Mesenchymal stem cell (in vitro differentiated cells and primary cell): ENCODE measurements around the gene LRRFIP1.

Experiments used
- DNase-seq: peaks from one replicate; pipeline ENCODE4 v3.0.0-alpha.2; 2013
- H2AFZ ChIP-seq: one replicate; pipeline ENCODE4 v1.6.1; 2013; ENCODE audit warnings: low read depth, mild to moderate bottlenecking, control low read depth, inconsistent platforms, low read length, moderate library complexity
- H2AK5ac ChIP-seq: 2 replicates; pipeline ENCODE4 v1.6.1; 2013; ENCODE audit warnings: low read length, moderate library complexity, mild to moderate bottlenecking, inconsistent platforms; ENCODE audit not compliant: severe bottlenecking
- H2BK120ac ChIP-seq: one replicate; pipeline ENCODE4 v1.6.1; 2013; ENCODE audit warnings: low read depth, mild to moderate bottlenecking, inconsistent platforms, low read length, moderate library complexity
- H2BK12ac ChIP-seq, 2 experiments: one replicate each; pipeline ENCODE4 v1.6.1; 2013; ENCODE audit warnings: inconsistent platforms in 2 of 2, low read length in 2 of 2, mild to moderate bottlenecking in 2 of 2, moderate library complexity in 2 of 2, control low read depth in 1 of 2
- H2BK15ac ChIP-seq: one replicate; pipeline ENCODE4 v1.6.1; 2013; ENCODE audit warnings: mild to moderate bottlenecking, low read depth, inconsistent platforms; ENCODE audit not compliant: poor library complexity, severe bottlenecking
- H2BK5ac ChIP-seq: 2 replicates; pipeline ENCODE4 v1.6.1; 2013; ENCODE audit warnings: low read depth, mild to moderate bottlenecking, low read length, control low read depth, inconsistent platforms; ENCODE audit not compliant: poor library complexity, severe bottlenecking
- H3K14ac ChIP-seq, 2 experiments: one replicate each; pipeline ENCODE4 v1.6.1; 2013; ENCODE audit warnings: inconsistent platforms in 2 of 2, low read length in 2 of 2, control low read depth in 1 of 2, mild to moderate bottlenecking in 1 of 2, moderate library complexity in 1 of 2
- H3K18ac ChIP-seq, 2 experiments: one replicate each; pipeline ENCODE4 v1.6.1; 2013; ENCODE audit warnings: inconsistent platforms in 2 of 2, low read length in 2 of 2, control low read depth in 1 of 2, low read depth in 1 of 2, mild to moderate bottlenecking in 1 of 2
- H3K23ac ChIP-seq, 2 experiments: one replicate each; pipeline ENCODE4 v1.6.1; 2013; ENCODE audit warnings: inconsistent platforms in 2 of 2, low read length in 2 of 2, mild to moderate bottlenecking in 2 of 2, moderate library complexity in 2 of 2, control low read depth in 1 of 2
- H3K27ac ChIP-seq: 2 replicates; pipeline ENCODE4 v1.5.1; 2013; ENCODE audit warnings: mild to moderate bottlenecking, moderate library complexity, low read length, control low read depth, inconsistent platforms; ENCODE audit not compliant: poor library complexity, severe bottlenecking
- H3K27me3 ChIP-seq, 2 experiments: 2 replicates each; pipeline versions ENCODE4 v1.6.1 to v1.7.0; 2013; ENCODE audit warnings: low read length in 2 of 2, mild to moderate bottlenecking in 2 of 2, moderate library complexity in 2 of 2, control low read depth in 1 of 2, inconsistent platforms in 1 of 2; ENCODE audit not compliant: control insufficient read depth in 1 of 2, insufficient read depth in 1 of 2
- H3K36me3 ChIP-seq, 2 experiments: 2 replicates each; pipeline versions ENCODE4 v1.6.1 to v1.7.0; 2013; ENCODE audit warnings: low read length in 2 of 2, control low read depth in 1 of 2, inconsistent platforms in 1 of 2, low read depth in 1 of 2, mild to moderate bottlenecking in 1 of 2; ENCODE audit not compliant: insufficient read depth in 2 of 2, control insufficient read depth in 1 of 2
- H3K4ac ChIP-seq, 2 experiments: one replicate each; pipeline ENCODE4 v1.6.1; 2013; ENCODE audit warnings: inconsistent platforms in 2 of 2, low read length in 2 of 2, mild to moderate bottlenecking in 2 of 2, moderate library complexity in 2 of 2, control low read depth in 1 of 2, low read depth in 1 of 2
- H3K4me1 ChIP-seq: 2 replicates; pipeline ENCODE4 v1.6.1; 2013; ENCODE audit warnings: low read depth, low read length, control low read depth; ENCODE audit not compliant: control insufficient read depth, insufficient read depth
- H3K4me2 ChIP-seq: 2 replicates; pipeline ENCODE4 v1.6.1; 2013; ENCODE audit warnings: low read length, mild to moderate bottlenecking, inconsistent platforms; ENCODE audit not compliant: poor library complexity, severe bottlenecking
- H3K4me3 ChIP-seq, 2 experiments: 2 replicates each; pipeline versions ENCODE4 v1.5.1 to v1.7.0; 2013; ENCODE audit warnings: low read length in 2 of 2, mild to moderate bottlenecking in 2 of 2, control low read depth in 1 of 2, low read depth in 1 of 2; ENCODE audit not compliant: insufficient read depth in 1 of 2
- H3K79me1 ChIP-seq: replicated peaks from 2 replicates; pipeline ENCODE4 v1.6.1; 2013; ENCODE audit warnings: mild to moderate bottlenecking, control low read depth, low read length, inconsistent platforms; ENCODE audit not compliant: poor library complexity, severe bottlenecking
- H3K9ac ChIP-seq: 2 replicates; pipeline ENCODE4 v1.7.0; 2013; ENCODE audit warnings: mild to moderate bottlenecking, low read length, moderate library complexity
- H3K9me3 ChIP-seq: 2 replicates; pipeline ENCODE4 v1.7.0; 2013; ENCODE audit warnings: mild to moderate bottlenecking, low read length; ENCODE audit not compliant: control insufficient read depth
- H4K8ac ChIP-seq: one replicate; pipeline ENCODE4 v1.6.1; 2013; ENCODE audit warnings: inconsistent platforms, mild to moderate bottlenecking, low read length, moderate library complexity
- H4K91ac ChIP-seq: one replicate; pipeline ENCODE4 v1.6.1; 2013; ENCODE audit warnings: mild to moderate bottlenecking, low read length, inconsistent platforms
- WGBS: methylation state at CpG from one replicate; pipeline ENCODE4 v1.1.7; 2013; ENCODE audit warnings: mixed read lengths; 5-methylcytosine and 5-hydroxymethylcytosine counted together

Gene LRRFIP1

DNA sequence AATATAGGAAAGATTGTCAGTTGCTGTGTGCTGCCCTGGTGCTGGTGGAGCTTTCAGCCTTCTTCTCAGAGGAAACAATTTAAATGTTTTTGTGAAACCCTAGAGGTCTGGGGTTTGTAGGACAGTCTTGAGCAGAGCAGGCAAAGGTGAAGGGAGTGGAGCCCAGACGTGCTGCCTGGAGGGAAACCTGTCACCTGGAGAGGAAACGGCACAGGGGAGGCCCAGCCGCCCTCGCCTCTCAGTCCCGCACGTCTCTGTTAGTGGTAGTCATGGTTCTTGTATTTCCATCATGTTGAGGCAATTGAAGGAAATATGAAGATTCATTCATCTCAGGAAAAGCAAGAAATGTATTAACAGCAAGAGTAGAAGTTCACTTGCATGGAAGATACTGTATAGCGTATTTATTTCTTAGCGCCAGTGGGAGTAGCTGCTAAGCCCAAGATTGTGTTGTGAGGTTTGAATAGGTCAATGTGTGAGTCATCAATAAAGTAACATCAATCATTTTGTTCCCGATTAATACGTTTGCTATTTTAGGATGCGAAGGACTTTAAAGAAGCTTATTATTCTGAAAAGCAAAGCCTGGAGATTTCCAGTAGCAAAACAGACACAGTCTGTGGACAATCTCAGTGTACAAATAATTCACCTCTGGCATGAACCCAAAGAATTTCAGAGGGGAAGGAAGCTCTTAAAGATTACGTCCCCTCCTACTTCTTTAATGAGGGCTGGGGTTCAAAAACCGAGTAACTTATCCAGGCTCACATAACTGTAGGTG lies 70.4 kb downstream of the LRRFIP1 start:
- H3K9me3 ChIP-seq = no peaks in the 10 kb centered on the region

DNA sequence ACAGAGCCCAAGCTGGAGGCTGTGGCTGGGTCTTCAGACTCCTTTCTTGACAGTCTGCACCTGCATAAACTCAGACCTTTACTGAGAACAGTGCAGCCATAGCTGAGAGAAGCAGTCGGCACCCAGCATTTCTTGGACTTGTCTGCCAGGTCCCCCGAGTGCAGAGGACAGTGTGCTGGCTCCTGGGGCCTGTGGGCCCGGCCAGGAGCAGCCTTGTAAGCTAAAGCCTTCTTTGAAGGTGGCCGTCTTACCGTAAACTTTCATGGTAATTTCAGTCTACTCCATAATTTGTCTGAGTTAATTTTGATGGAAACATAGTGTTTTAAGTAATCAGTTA lies 70.9 kb downstream of the LRRFIP1 start:
- H2BK12ac ChIP-seq = no peak overlapping the region
- H3K9ac ChIP-seq = no peak overlapping the region
- no peak overlapping the region for H2BK5ac ChIP-seq
- peaks cover 8% of the 10 kb centered on the region for H3K79me1 ChIP-seq
- no peak for DNase-seq
- no peaks in the 10 kb centered on the region for H3K27me3 ChIP-seq
- H3K4me2 ChIP-seq = no peak overlapping the region
- H2BK120ac ChIP-seq = no peak overlapping the region
- H4K91ac ChIP-seq = no peak overlapping the region
- H3K36me3 ChIP-seq = no peaks in the 10 kb centered on the region
- WGBS = 76% methylated on average over 3 of the region's 5 CpGs
- H2AK5ac ChIP-seq = no peak overlapping the region
- no peak overlapping the region for H3K27ac ChIP-seq
- no peak overlapping the region for H4K8ac ChIP-seq
- H3K23ac ChIP-seq = peak overlapping the region in 1 of 2 experiments; percentile 47
- H3K4ac ChIP-seq = peak overlapping the region in 1 of 2 experiments; percentile 57
- no peaks in the 10 kb centered on the region for H3K9me3 ChIP-seq
- no peak overlapping the region for H2AFZ ChIP-seq
- H3K18ac ChIP-seq = peak overlapping the region; percentile 5 to 46
- peaks cover 62% of the 10 kb centered on the region for H3K4me1 ChIP-seq
- H2BK15ac ChIP-seq = no peak overlapping the region
- peak overlapping the region in 1 of 2 experiments; percentile 41 for H3K14ac ChIP-seq
- no peak overlapping the region for H3K4me3 ChIP-seq

More for the DNA sequence above, 70.4 kb downstream of the LRRFIP1 start:
- no peak overlapping the region for H3K4me2 ChIP-seq
- H2BK15ac ChIP-seq = no peak overlapping the region
- no peak overlapping the region for H2BK120ac ChIP-seq
- peak overlapping the region; percentile 0 for H3K27ac ChIP-seq
- no peak overlapping the region for H3K23ac ChIP-seq
- 62% methylated on average over 11 of the region's 13 CpGs for WGBS
- H4K8ac ChIP-seq = peak overlapping the region; percentile 73
- peak overlapping the region in 1 of 2 experiments; percentile 49 for H2BK12ac ChIP-seq
- peaks cover 8% of the 10 kb centered on the region for H3K79me1 ChIP-seq
- DNase-seq = peak; percentile 63
- no peak overlapping the region for H3K4me3 ChIP-seq
- H3K18ac ChIP-seq = peak overlapping the region in 1 of 2 experiments; percentile 46
- H4K91ac ChIP-seq = no peak overlapping the region
- no peaks in the 10 kb centered on the region for H3K27me3 ChIP-seq
- no peak overlapping the region for H2BK5ac ChIP-seq
- peaks cover 57% of the 10 kb centered on the region for H3K4me1 ChIP-seq
- no peaks in the 10 kb centered on the region for H3K36me3 ChIP-seq
- H3K4ac ChIP-seq = no peak overlapping the region
- no peak overlapping the region for H2AK5ac ChIP-seq
- no peak overlapping the region for H3K14ac ChIP-seq
- no peak overlapping the region for H2AFZ ChIP-seq
- no peak overlapping the region for H3K9ac ChIP-seq

DNA sequence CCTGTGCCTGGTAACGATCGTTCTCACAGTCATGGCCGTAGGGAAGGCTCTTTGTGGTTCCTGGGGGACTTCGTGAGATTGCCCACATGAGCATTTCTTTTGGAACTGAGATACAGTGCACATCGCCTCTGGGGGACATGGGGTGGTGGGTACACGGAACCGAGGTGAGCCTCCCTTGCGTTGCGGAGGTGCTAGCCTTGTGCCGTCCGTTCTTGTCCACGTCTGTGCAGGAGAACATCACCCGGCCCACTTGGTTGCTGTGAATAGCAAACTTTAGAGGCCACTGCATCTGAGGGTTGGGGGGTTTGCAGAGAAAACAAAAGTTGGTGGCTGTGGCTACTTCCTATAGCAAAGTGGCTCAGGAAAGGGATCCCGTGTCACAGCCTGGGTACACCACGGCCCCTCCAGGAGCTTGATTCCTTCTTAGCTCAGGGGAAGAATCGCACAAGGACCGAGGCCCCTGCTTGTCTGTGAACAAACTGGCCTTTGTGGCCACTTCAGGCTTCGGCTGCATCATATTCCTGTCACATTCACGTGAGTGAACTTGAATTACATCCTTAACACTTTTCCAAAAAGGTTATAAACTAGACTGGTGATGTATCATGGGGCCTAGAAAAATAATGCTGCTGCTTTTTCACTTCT lies 72.6 kb downstream of the LRRFIP1 start:
- no peak overlapping the region for H2AFZ ChIP-seq
- peak overlapping the region in 1 of 2 experiments; percentile 61 for H3K14ac ChIP-seq
- H4K8ac ChIP-seq = peak overlapping the region; percentile 10
- no peak overlapping the region for H3K4me3 ChIP-seq
- H3K79me1 ChIP-seq = peaks cover 6% of the 10 kb centered on the region
- H4K91ac ChIP-seq = peak overlapping the region; percentile 22
- H2AK5ac ChIP-seq = peak overlapping the region; percentile 72
- H3K23ac ChIP-seq = peak overlapping the region in 1 of 2 experiments; percentile 70
- WGBS = 87% methylated on average over 17 of the region's 19 CpGs
- peak overlapping the region; percentile 9 to 37 for H3K4ac ChIP-seq
- no peak overlapping the region for H2BK15ac ChIP-seq
- H3K9me3 ChIP-seq = no peaks in the 10 kb centered on the region
- H2BK12ac ChIP-seq = peak overlapping the region in 1 of 2 experiments; percentile 75
- no peaks in the 10 kb centered on the region for H3K27me3 ChIP-seq
- H3K4me1 ChIP-seq = peaks cover 60% of the 10 kb centered on the region
- DNase-seq = no peak
- no peaks in the 10 kb centered on the region for H3K36me3 ChIP-seq
- peak overlapping the region; percentile 80 to 91 for H3K18ac ChIP-seq
- H2BK120ac ChIP-seq = no peak overlapping the region
- peak overlapping the region; percentile 71 for H3K27ac ChIP-seq
- H2BK5ac ChIP-seq = no peak overlapping the region
- peak overlapping the region; percentile 3 for H3K4me2 ChIP-seq
- H3K9ac ChIP-seq = peak overlapping the region; percentile 72

DNA sequence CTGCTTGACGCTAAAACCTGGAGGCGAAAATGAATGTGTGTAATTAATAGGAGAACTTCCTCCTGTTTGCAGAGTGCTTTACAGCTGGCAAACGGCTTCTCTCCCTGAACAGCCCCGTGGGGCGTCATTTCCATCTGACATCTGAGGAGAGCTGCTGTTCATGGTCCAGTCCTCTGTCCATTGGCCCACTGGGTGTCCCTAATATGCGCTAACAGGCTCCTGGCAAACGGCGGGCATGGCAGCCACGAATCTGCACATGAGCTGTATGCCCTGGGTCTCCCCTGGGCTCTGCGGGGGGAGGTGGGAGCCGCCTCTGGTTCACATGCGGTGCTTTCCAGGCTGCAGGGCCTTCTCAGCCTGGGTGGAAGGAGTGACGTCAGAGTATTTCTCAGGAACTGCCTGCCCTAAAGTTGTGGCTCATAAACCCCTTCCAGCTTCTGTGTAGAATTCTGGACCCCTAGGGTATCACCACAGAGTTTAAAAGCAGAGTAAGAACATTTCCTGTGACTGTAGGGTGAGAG lies 73.2 kb downstream of the LRRFIP1 start:
- Histone ChIP-seq H2AFZ (no peak overlapping the region), H3K14ac (no peak overlapping the region), H3K4ac (peak overlapping the region; percentile 60 to 85), H3K36me3 (no peaks in the 10 kb centered on the region), H3K23ac (no peak overlapping the region), H2BK5ac (no peak overlapping the region), H3K4me3 (peak overlapping the region in 1 of 2 experiments; percentile 17), H3K4me2 (peak overlapping the region; percentile 3), H3K79me1 (peaks cover 7% of the 10 kb centered on the region), H3K4me1 (peaks cover 65% of the 10 kb centered on the region), H2AK5ac (no peak overlapping the region), H2BK15ac (no peak overlapping the region), H2BK120ac (peak overlapping the region; percentile 71), H3K27me3 (no peaks in the 10 kb centered on the region), H4K91ac (peak overlapping the region; percentile 81), H4K8ac (peak overlapping the region; percentile 93), H2BK12ac (peak overlapping the region in 1 of 2 experiments; percentile 92), H3K9me3 (no peaks in the 10 kb centered on the region), H3K9ac (peak overlapping the region; percentile 72), H3K18ac (peak overlapping the region; percentile 90 to 91), H3K27ac (peak overlapping the region; percentile 71)
- WGBS = 35% methylated on average over 13 of the region's 13 CpGs
- DNase-seq = peak; percentile 93
